ENCODE data around the gene FRY.
A peak's percentile ranks its signal among the peaks of the same experiment; 100 is the strongest.

FRY gene

GRCh38 chr13:32309312-32310133 is 277.9 kb downstream of the FRY start:
- TF ChIP-seq EZH2 (IDR thresholded peaks at IDR 0.05) (no peak), POLR2AphosphoS5 (IDR thresholded peaks at IDR 0.05; ENCODE audit: borderline replicate concordance, low read depth, low read length) (no peak), FOXP2 (optimal IDR thresholded peaks at IDR 0.05; ENCODE audit: control extremely low read depth, extremely low read length, insufficient read depth) (no peak)
- Histone ChIP-seq H3K27ac (no peak overlapping the region), H3K9me3 (ENCODE audit: low read depth, low read length) (no peaks in the 10 kb centered on the region), H3K9ac (ENCODE audit: insufficient read length) (no peak overlapping the region), H3K36me3 (ENCODE audit: insufficient read depth, low read length) (no peaks in the 10 kb centered on the region), H3K4me3 (no peak overlapping the region)
- no peak for DNase-seq (ENCODE audit: low read depth, low spot score)

DNA sequence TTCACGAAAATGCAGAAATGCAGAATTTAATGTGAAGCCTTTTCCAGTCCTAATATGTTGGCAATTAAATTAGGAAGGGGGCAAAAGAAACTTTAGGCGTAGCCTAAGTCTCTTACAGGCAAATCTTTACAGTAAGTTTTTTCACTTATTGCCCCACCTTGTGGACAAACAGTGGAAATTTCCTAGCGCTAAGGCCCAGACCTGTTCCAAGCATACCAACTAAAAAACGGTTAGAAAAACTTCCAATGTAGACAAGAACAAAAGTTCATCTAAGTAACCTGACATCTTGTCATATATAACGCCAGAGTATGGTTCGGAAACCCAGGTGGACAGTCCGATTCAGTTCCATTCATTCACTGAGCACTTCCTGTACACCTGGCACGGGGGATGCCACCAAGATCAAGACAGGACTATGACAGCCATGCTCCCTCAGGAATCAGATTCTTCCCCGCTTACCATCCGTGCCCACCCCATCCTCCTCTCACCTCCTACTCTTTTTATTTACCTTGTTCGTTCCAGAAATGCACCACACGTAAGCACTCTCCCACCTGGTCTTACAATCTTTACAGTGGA is 278.6 kb downstream of the FRY start:
- no peak overlapping the region for H3K9ac ChIP-seq (ENCODE audit: insufficient read length)
- no peaks in the 10 kb centered on the region for H3K36me3 ChIP-seq (ENCODE audit: insufficient read depth, low read length)
- no peak overlapping the region for H3K27ac ChIP-seq
- TF ChIP-seq EZH2 (IDR thresholded peaks at IDR 0.05) (no peak), FOXP2 (optimal IDR thresholded peaks at IDR 0.05; ENCODE audit: control extremely low read depth, extremely low read length, insufficient read depth) (no peak), POLR2AphosphoS5 (IDR thresholded peaks at IDR 0.05; ENCODE audit: borderline replicate concordance, low read depth, low read length) (no peak)
- H3K9me3 ChIP-seq (ENCODE audit: low read depth, low read length), result no peaks in the 10 kb centered on the region
- DNase-seq (ENCODE audit: low read depth, low spot score), result no peak
- no peak overlapping the region for H3K4me3 ChIP-seq

DNA sequence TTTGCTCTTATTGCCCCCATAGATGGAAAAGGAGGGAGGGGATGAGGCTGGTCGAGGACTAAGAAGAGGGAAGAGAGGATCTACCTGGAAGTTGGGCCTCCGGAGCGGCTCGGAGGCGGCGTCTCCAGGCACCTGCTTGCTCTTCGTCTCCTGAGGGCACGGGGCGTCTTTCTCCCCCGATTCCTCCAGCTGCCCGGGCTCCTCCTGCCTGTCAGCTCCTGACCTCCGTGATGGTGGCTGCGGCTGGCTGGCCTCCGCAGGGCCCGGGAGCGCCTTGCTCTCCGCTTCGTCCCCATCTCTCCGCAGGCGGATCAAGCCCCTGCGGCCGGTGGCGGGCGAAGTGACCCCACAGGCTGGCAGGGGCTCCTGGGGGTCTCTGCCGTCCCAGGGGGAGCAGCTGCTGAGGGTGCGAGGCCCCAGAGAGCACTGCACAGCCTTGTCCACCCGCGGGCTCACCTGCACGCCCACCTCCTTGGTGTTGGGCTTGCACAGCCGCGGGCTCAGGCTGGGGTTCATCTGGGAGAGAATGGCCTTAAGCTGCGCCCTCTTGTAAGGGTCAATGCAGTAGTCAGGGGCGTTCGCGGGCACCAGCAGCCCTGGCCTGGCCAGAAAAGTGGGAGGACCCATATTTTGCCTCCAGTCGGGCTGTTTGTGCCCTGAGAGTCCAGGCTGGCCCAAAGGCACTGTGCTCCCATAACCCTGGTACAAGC is 279.8 kb downstream of the FRY start:
- DNase-seq (ENCODE audit: low read depth, low spot score), result no peak
- H3K9me3 ChIP-seq (ENCODE audit: low read depth, low read length), result no peaks in the 10 kb centered on the region
- no peak for TF ChIP-seq POLR2AphosphoS5 (IDR thresholded peaks at IDR 0.05; ENCODE audit: borderline replicate concordance, low read depth, low read length)
- no peak for TF ChIP-seq FOXP2 (optimal IDR thresholded peaks at IDR 0.05; ENCODE audit: control extremely low read depth, extremely low read length, insufficient read depth)
- TF ChIP-seq EZH2 (IDR thresholded peaks at IDR 0.05), result no peak
- H3K36me3 ChIP-seq (ENCODE audit: insufficient read depth, low read length), result no peaks in the 10 kb centered on the region
- no peak overlapping the region for H3K9ac ChIP-seq (ENCODE audit: insufficient read length)
- H3K4me3 ChIP-seq, result no peak overlapping the region
- H3K27ac ChIP-seq, result no peak overlapping the region

- H3K27ac ChIP-seq, result peak overlapping the region; percentile 93
- peak overlapping the region; percentile 97 for H3K9ac ChIP-seq (ENCODE audit: insufficient read length)
- peaks cover 18% of the 10 kb centered on the region for H3K36me3 ChIP-seq (ENCODE audit: insufficient read depth, low read length)
- no peak for DNase-seq (ENCODE audit: low read depth, low spot score)
- TF ChIP-seq EZH2 (IDR thresholded peaks at IDR 0.05) (no peak), POLR2AphosphoS5 (IDR thresholded peaks at IDR 0.05; ENCODE audit: borderline replicate concordance, low read depth, low read length) (no peak), FOXP2 (optimal IDR thresholded peaks at IDR 0.05; ENCODE audit: control extremely low read depth, extremely low read length, insufficient read depth) (no peak)
- H3K9me3 ChIP-seq (ENCODE audit: low read depth, low read length), result no peaks in the 10 kb centered on the region
- H3K4me3 ChIP-seq, result peak overlapping the region; percentile 93
Observed at GRCh38 chr13:32314271-32315237, 283.0 kb downstream of the FRY start.

DNA sequence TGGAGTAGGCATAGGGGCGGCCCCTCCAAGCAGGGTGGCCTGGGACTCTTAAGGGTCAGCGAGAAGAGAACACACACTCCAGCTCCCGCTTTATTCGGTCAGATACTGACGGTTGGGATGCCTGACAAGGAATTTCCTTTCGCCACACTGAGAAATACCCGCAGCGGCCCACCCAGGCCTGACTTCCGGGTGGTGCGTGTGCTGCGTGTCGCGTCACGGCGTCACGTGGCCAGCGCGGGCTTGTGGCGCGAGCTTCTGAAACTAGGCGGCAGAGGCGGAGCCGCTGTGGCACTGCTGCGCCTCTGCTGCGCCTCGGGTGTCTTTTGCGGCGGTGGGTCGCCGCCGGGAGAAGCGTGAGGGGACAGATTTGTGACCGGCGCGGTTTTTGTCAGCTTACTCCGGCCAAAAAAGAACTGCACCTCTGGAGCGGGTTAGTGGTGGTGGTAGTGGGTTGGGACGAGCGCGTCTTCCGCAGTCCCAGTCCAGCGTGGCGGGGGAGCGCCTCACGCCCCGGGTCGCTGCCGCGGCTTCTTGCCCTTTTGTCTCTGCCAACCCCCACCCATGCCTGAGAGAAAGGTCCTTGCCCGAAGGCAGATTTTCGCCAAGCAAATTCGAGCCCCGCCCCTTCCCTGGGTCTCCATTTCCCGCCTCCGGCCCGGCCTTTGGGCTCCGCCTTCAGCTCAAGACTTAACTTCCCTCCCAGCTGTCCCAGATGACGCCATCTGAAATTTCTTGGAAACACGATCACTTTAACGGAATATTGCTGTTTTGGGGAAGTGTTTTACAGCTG is 283.9 kb downstream of the FRY start, which contains the start of the genes BRCA2 and ZAR1L:
TSS of gene BRCA2 (plus strand) at position 271 of the 790 bp plus-strand sequence. CDS start 953 bp downstream, outside the sequence.
TSS of gene ZAR1L (minus strand) at position 126 of the 790 bp plus-strand sequence. CDS start 3,438 bp downstream, outside the sequence.
- Histone ChIP-seq H3K9me3 (ENCODE audit: low read depth, low read length) (no peaks in the 10 kb centered on the region), H3K9ac (ENCODE audit: insufficient read length) (peak within 1 kb of the TSS; percentile 97), H3K36me3 (ENCODE audit: insufficient read depth, low read length) (peaks cover 27% of the 10 kb centered on the region), H3K27ac (peak within 1 kb of the TSS; percentile 93), H3K4me3 (peak within 1 kb of the TSS; percentile 93)
- TF ChIP-seq POLR2AphosphoS5 (IDR thresholded peaks at IDR 0.05; ENCODE audit: borderline replicate concordance, low read depth, low read length), result peak; percentile 85; the same call in 1 of the 2 replicates
- TF ChIP-seq EZH2 (IDR thresholded peaks at IDR 0.05), result no peak
- TF ChIP-seq FOXP2 (optimal IDR thresholded peaks at IDR 0.05; ENCODE audit: control extremely low read depth, extremely low read length, insufficient read depth), result no peak
- peak; percentile 26 for DNase-seq (ENCODE audit: low read depth, low spot score)

GRCh38 chr13:32316028-32316339 is 284.4 kb downstream of the FRY start:
- H3K36me3 ChIP-seq (ENCODE audit: insufficient read depth, low read length), result peaks cover 32% of the 10 kb centered on the region
- TF ChIP-seq EZH2 (IDR thresholded peaks at IDR 0.05), result no peak
- TF ChIP-seq POLR2AphosphoS5 (IDR thresholded peaks at IDR 0.05; ENCODE audit: borderline replicate concordance, low read depth, low read length), result no peak
- no peak for TF ChIP-seq FOXP2 (optimal IDR thresholded peaks at IDR 0.05; ENCODE audit: control extremely low read depth, extremely low read length, insufficient read depth)
- no peaks in the 10 kb centered on the region for H3K9me3 ChIP-seq (ENCODE audit: low read depth, low read length)
- peak overlapping the region; percentile 93 for H3K4me3 ChIP-seq
- no peak for DNase-seq (ENCODE audit: low read depth, low spot score)
- peak overlapping the region; percentile 97 for H3K9ac ChIP-seq (ENCODE audit: insufficient read length)
- H3K27ac ChIP-seq, result peak overlapping the region; percentile 93

- H3K36me3 ChIP-seq (ENCODE audit: insufficient read depth, low read length), result peaks cover 37% of the 10 kb centered on the region
- H3K9me3 ChIP-seq (ENCODE audit: low read depth, low read length), result no peaks in the 10 kb centered on the region
- H3K9ac ChIP-seq (ENCODE audit: insufficient read length), result peak overlapping the region; percentile 97
- DNase-seq (ENCODE audit: low read depth, low spot score), result no peak
- H3K27ac ChIP-seq, result peak overlapping the region; percentile 93
- no peak for TF ChIP-seq POLR2AphosphoS5 (IDR thresholded peaks at IDR 0.05; ENCODE audit: borderline replicate concordance, low read depth, low read length)
- H3K4me3 ChIP-seq, result peak overlapping the region; percentile 93
Observed at GRCh38 chr13:32316501-32316900, 284.9 kb downstream of the FRY start.
